ENCODE measurements around the gene ACTL10. TPM values are rescaled to one million over a fixed set of nuclear protein-coding genes. Genes with fewer than 3 reads are reported as not detected.

The ACTL10 gene
- total and polyA plus RNA-seq, 2 of the 4 experiments (the other 2 are of a cell fraction) = 0.18 to 0.43 TPM

DNA sequence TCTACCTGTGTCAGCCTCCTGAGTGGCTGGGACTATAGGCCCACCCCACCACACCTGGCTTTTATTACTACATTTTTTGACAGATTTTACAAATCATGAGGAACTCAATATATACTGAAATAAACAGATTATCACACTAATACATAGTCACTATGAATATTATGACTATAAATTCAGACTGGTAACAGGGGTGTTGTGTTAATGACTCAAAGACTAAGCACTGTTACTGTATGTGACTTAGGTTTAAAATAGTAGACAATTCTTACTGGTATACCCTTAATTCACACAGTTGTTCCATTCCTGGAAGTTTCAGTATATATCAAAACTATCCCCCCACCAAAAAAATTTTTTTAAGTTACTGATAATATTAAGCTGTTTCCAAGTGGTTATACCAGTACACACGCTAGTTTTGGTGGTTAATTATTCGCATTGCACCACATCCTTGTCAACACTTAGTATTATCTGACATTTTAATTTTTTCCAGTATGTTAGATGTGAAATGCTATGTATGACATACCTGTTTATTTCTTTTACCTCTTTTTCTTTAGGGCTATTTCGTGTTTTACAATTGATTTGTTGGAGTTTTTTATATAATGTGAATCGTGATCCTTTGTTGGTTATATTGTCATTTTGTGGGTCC is 39.0 kb upstream of the ACTL10 start:
- DNase-seq (no peak), ATAC-seq (ENCODE audit: low read depth) (no peak)
- Histone ChIP-seq H3K9me3 (ENCODE audit: control insufficient read depth, insufficient read depth, low read length) (no peaks in the 10 kb centered on the region), H3K23ac (ENCODE audit: low read depth, low read length) (no peak overlapping the region), H4K91ac (ENCODE audit: insufficient read depth, low read depth, low read length) (no peak overlapping the region), H4K20me1 (ENCODE audit: insufficient read depth, low read length) (no peaks in the 10 kb centered on the region), H2BK5ac (ENCODE audit: low read depth, low read length, poor library complexity, severe bottlenecking) (no peak overlapping the region), H3K18ac (ENCODE audit: low read depth, low read length) (no peak overlapping the region), H4K5ac (ENCODE audit: low read depth, low read length) (no peak overlapping the region), H2BK120ac (ENCODE audit: low read depth, low read length) (no peak overlapping the region), H3K36me3 (ENCODE audit: control insufficient read depth, insufficient read depth, low read length) (peaks cover 55% of the 10 kb centered on the region), H3K27ac (ENCODE audit: insufficient read depth, low read length) (no peak overlapping the region), H3K79me1 (ENCODE audit: low read depth in 1 of 2, low read length in 2 of 2) (no peaks in the 10 kb centered on the region; a peak in 2 of 4 replicates), H3K4me2 (ENCODE audit: low read depth, low read length) (no peak overlapping the region), H3K9ac (ENCODE audit: low read depth, low read length) (no peak overlapping the region), H3K56ac (ENCODE audit: extremely low read depth, insufficient read depth, low read length) (no peak overlapping the region), H2AFZ (replicated peaks; ENCODE audit: low read length, poor library complexity) (no peak overlapping the region), H3K4me1 (ENCODE audit: control insufficient read depth, insufficient read depth, low read length) (no peaks in the 10 kb centered on the region), H3K27me3 (ENCODE audit: control insufficient read depth, insufficient read depth, low read length) (no peaks in the 10 kb centered on the region), H4K8ac (ENCODE audit: low read depth in 2 of 2, low read length in 2 of 2) (no peak overlapping the region), H3K4ac (ENCODE audit: low read depth, low read length) (no peak overlapping the region), H2AK5ac (ENCODE audit: low read depth, low read length) (no peak overlapping the region), H2BK20ac (ENCODE audit: low read depth, low read length) (no peak overlapping the region), H3K4me3 (ENCODE audit: insufficient read depth, low read depth, low read length) (no peak overlapping the region), H3K14ac (replicated peaks; ENCODE audit: low read depth, low read length) (no peak overlapping the region), H3K9me1 (ENCODE audit: insufficient read depth, low read length) (peaks cover 7% of the 10 kb centered on the region; the same call in 1 of the 2 replicates), H2AK9ac (replicated peaks; ENCODE audit: low read depth, low read length, poor library complexity) (no peak overlapping the region), H2BK15ac (ENCODE audit: low read depth, low read length) (no peak overlapping the region)
- no CpG with 5 or more reads among the region's 4 CpGs for WGBS, 2 experiments (ENCODE audit: extremely low coverage in 2 of 2, insufficient read length in 1 of 2)
- dilution Hi-C loops (cut with HindIII; ENCODE audit: low sequenced_read_pairs, unreplicated experiment) (no loop called here), intact Hi-C loops (cut with micrococcal nuclease) (no loop called here), in situ Hi-C loops (cut with MboI; ENCODE audit: low sequenced_read_pairs) (no loop called here)
- POLR2A ChIA-PET (ENCODE audit: unreplicated experiment) = no interaction called here
- TF ChIP-seq BHLHE40 (IDR thresholded peaks at IDR 0.05; ENCODE audit: low read depth, low read length) = no peak
- CTCF ChIA-PET = no interaction called here
- BruUV-seq (replicated peaks) = no TSS peak
